ENCODE measurements around the gene RSPO4. TPM values are rescaled to one million over a fixed set of nuclear protein-coding genes. Genes with fewer than 3 reads are reported as not detected.

RSPO4 gene
- total RNA-seq, 1 donor from 2014 or later, result 0.34 TPM

DNA sequence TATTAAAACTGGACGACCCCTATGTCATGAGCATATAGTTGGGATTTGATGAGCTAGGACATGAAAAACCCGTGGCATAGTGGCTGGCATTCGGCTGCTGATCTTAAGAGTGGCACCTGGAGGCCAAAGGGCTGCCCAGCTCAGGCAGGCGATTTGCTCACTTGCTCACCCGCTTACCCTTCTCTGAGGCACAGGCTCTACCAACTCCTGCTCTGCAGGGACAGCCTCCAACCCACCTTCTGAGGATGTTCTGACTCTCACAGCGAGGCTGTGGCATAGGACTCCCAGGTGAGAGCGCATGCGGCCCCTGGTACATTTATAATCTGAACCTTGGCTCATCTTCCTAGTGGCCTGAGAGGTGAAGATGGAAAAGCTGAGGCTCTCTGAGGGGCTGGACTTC lies 995 bp downstream of the RSPO4 start:
- Histone ChIP-seq H2AFZ (ENCODE audit: low read depth, low read length) (no peak overlapping the region), H3K4me1 (ENCODE audit: insufficient read depth, low read length) (no peaks in the 10 kb centered on the region), H3K9me3 (ENCODE audit: insufficient read depth, low read depth, low read length) (no peaks in the 10 kb centered on the region), H3K27me3 (ENCODE audit: insufficient read depth, low read length) (peaks cover 20% of the 10 kb centered on the region), H4K20me1 (ENCODE audit: insufficient read depth, low read length) (no peaks in the 10 kb centered on the region), H3K4me2 (ENCODE audit: low read length) (no peak overlapping the region), H3K4me3 (ENCODE audit: insufficient read depth, low read depth, low read length) (no peak overlapping the region), H3K36me3 (ENCODE audit: insufficient read depth, low read length) (no peaks in the 10 kb centered on the region), H3K79me2 (ENCODE audit: insufficient read depth, low read length) (no peaks in the 10 kb centered on the region), H3K9ac (ENCODE audit: low read length) (no peak overlapping the region), H3K27ac (ENCODE audit: low read depth, low read length) (no peak overlapping the region)
- H3K4me3 Mint-ChIP-seq (ENCODE audit: unreplicated experiment), result no peak overlapping the region
- TF ChIP-seq EZH2 (IDR thresholded peaks at IDR 0.05; ENCODE audit: insufficient read depth, low read length) (no peak), CTCF (IDR thresholded peaks at IDR 0.05; ENCODE audit: insufficient read depth, low read depth, low read length) (no peak)
- FAIRE-seq (no peak), DNase-seq (ENCODE audit: low read depth) (no peak)
- H3K27me3 Mint-ChIP-seq (ENCODE audit: low read depth, unreplicated experiment), result peaks cover 55% of the 10 kb centered on the region
- H3K36me3 Mint-ChIP-seq (ENCODE audit: low read depth, unreplicated experiment), result no peaks in the 10 kb centered on the region
- no peaks in the 10 kb centered on the region for H3K4me1 Mint-ChIP-seq (ENCODE audit: low read depth, unreplicated experiment)
- H3K9me3 Mint-ChIP-seq (ENCODE audit: unreplicated experiment), result no peaks in the 10 kb centered on the region
- H3K27ac Mint-ChIP-seq (ENCODE audit: unreplicated experiment), result no peak overlapping the region

DNA sequence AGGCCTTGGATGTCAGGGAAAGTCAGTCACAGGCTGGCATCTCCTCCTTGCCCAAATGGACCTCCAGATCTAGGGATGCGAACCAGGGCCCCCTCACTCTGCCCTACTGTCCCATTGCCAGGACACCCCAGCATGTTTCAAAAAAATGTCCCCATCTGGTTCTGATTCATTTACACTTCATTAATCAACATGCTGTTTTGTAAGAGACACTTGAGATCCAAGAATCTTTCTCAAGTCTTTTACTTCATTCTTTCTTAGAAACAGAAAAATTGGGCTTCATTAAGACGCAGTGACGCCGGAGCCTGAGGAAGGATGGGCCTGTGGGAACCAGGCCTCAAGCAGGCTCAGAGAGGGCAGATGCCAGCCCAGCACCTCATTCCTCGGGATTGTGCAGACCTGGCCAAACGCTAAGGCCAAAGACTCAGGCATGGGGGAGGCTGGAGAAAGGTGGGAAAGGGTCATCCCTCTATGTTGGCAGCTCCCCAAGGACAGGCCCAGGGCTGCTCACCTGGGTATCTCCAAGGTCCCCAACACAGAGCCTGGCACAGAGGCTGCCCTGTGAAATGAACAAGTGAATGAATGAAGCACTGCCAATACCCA lies 3.8 kb downstream of the RSPO4 start:
- Mint-ChIP-seq H3K9me3 (ENCODE audit: unreplicated experiment) (no peaks in the 10 kb centered on the region), H3K4me3 (ENCODE audit: unreplicated experiment) (no peak overlapping the region), H3K36me3 (ENCODE audit: low read depth, unreplicated experiment) (no peaks in the 10 kb centered on the region), H3K4me1 (ENCODE audit: low read depth, unreplicated experiment) (no peaks in the 10 kb centered on the region), H3K27ac (ENCODE audit: unreplicated experiment) (no peak overlapping the region), H3K27me3 (ENCODE audit: low read depth, unreplicated experiment) (peaks cover 60% of the 10 kb centered on the region)
- Histone ChIP-seq H4K20me1 (ENCODE audit: insufficient read depth, low read length) (no peaks in the 10 kb centered on the region), H3K9me3 (ENCODE audit: insufficient read depth, low read depth, low read length) (no peaks in the 10 kb centered on the region), H2AFZ (ENCODE audit: low read depth, low read length) (no peak overlapping the region), H3K27ac (ENCODE audit: low read depth, low read length) (no peak overlapping the region), H3K4me1 (ENCODE audit: insufficient read depth, low read length) (no peaks in the 10 kb centered on the region), H3K4me3 (ENCODE audit: insufficient read depth, low read depth, low read length) (no peak overlapping the region), H3K36me3 (ENCODE audit: insufficient read depth, low read length) (no peaks in the 10 kb centered on the region), H3K9ac (ENCODE audit: low read length) (no peak overlapping the region), H3K79me2 (ENCODE audit: insufficient read depth, low read length) (no peaks in the 10 kb centered on the region), H3K4me2 (ENCODE audit: low read length) (no peak overlapping the region), H3K27me3 (ENCODE audit: insufficient read depth, low read length) (peaks cover 20% of the 10 kb centered on the region)
- TF ChIP-seq EZH2 (IDR thresholded peaks at IDR 0.05; ENCODE audit: insufficient read depth, low read length) (no peak), CTCF (IDR thresholded peaks at IDR 0.05; ENCODE audit: insufficient read depth, low read depth, low read length) (no peak)
- no peak for DNase-seq (ENCODE audit: low read depth)
- no peak for FAIRE-seq

GRCh38 chr20:997486-997885 lies 4.6 kb downstream of the RSPO4 start:
- Mint-ChIP-seq H3K27me3 (ENCODE audit: low read depth, unreplicated experiment) (peaks cover 56% of the 10 kb centered on the region), H3K4me3 (ENCODE audit: unreplicated experiment) (no peak overlapping the region), H3K36me3 (ENCODE audit: low read depth, unreplicated experiment) (no peaks in the 10 kb centered on the region), H3K4me1 (ENCODE audit: low read depth, unreplicated experiment) (no peaks in the 10 kb centered on the region), H3K9me3 (ENCODE audit: unreplicated experiment) (no peaks in the 10 kb centered on the region), H3K27ac (ENCODE audit: unreplicated experiment) (no peak overlapping the region)
- Histone ChIP-seq H3K36me3 (ENCODE audit: insufficient read depth, low read length) (no peaks in the 10 kb centered on the region), H3K27ac (ENCODE audit: low read depth, low read length) (no peak overlapping the region), H3K9me3 (ENCODE audit: insufficient read depth, low read depth, low read length) (no peaks in the 10 kb centered on the region), H2AFZ (ENCODE audit: low read depth, low read length) (no peak overlapping the region), H4K20me1 (ENCODE audit: insufficient read depth, low read length) (no peaks in the 10 kb centered on the region), H3K4me2 (ENCODE audit: low read length) (no peak overlapping the region), H3K4me3 (ENCODE audit: insufficient read depth, low read depth, low read length) (no peak overlapping the region), H3K4me1 (ENCODE audit: insufficient read depth, low read length) (no peaks in the 10 kb centered on the region), H3K9ac (ENCODE audit: low read length) (no peak overlapping the region), H3K79me2 (ENCODE audit: insufficient read depth, low read length) (no peaks in the 10 kb centered on the region), H3K27me3 (ENCODE audit: insufficient read depth, low read length) (peaks cover 11% of the 10 kb centered on the region)
- TF ChIP-seq CTCF (IDR thresholded peaks at IDR 0.05; ENCODE audit: insufficient read depth, low read depth, low read length) (no peak), EZH2 (IDR thresholded peaks at IDR 0.05; ENCODE audit: insufficient read depth, low read length) (no peak)
- DNase-seq (ENCODE audit: low read depth) (no peak), FAIRE-seq (no peak)
